Measurements from ENCODE around the gene TXLNG.
"Not testable (repeated sequence)": the region's sequence is repeated elsewhere in the genome, so short reads cannot be mapped to it uniquely, and the experiment has no call there.

Gene TXLNG

GRCh38 chrX:16786139-16786790, at the start of gene TXLNG:
TXLNG (plus strand) TSS chrX:16786466; CDS start chrX:16786488, 22 bp downstream.
- peak; percentile 100 for DNase-seq (ENCODE audit: low read depth)

DNA sequence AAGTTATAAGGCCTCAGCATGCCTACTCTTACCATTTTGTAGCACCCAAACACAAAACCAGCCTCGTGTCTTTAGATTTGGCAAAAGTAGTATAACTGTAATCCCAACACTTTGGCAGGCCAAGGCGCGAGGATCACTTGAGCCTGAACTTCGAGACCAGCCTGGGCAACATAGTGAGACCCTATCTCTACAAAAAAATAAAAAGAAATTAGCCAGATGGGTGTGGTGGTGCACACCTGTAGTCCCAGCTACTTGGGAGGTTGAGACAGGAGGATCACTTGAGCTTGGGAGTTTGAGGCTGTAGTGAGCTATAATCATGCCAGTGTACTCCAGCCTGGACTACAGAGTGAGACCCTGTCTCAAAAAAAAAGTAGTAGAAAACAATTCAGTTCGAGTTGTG, 49.2 kb upstream of the TXLNG start:
- no peak for DNase-seq (ENCODE audit: low read depth)

DNA sequence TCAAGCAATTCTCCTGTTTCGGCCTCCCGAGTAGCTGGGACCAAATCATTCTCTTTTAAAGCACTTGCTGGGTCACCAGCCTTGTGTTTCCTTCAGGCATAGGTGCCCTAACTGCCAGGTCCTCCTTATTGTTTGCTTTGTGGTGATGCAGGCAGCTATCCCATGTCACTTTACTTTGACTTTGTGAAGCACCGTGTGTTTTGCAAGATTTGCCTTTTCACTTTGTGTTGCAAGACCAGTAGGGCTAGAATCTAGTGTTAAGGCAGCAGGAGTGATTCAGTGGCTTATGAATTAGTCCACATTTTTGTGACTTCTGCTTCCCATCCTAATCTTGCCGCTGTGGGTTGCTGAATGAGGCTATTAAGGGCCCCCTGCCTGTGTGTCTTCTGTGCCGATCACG, 46.7 kb upstream of the TXLNG start:
- DNase-seq (ENCODE audit: low read depth), result peak; percentile 59

DNA sequence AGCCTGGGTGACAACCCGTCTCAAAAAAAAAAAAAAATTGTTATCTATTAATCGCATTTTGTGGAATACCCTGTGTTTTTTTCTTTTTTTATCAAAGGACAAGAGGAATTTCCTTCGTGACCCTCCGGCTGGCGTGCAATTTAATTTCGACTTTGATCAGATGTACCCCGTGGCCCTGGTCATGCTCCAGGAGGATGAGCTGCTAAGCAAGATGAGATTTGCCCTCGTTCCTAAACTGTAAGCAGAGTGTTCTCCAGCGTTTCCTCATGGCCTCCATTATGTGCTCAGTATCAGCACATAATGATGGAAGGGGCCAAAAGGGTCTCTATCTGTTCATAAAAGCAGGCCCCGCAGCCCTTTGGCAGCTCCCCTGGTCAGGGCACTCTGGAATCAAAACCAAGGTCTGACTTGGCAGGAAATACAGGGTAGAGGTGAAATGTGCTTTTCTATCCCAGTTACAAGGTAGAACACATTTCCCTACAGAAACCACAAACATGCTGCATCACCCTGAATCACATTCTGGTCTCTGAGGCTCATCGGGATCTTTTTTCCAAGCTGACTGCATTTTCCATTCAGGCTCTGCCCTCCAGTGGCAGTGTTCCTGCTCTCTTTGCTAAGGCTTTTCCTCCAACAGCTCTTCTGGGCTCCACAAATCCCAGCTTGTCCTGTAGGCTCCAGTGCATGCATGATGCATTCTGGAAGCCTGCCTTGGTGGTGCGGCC, 42.5 kb upstream of the TXLNG start:
- peak; percentile 86 for DNase-seq (ENCODE audit: low read depth)

DNA sequence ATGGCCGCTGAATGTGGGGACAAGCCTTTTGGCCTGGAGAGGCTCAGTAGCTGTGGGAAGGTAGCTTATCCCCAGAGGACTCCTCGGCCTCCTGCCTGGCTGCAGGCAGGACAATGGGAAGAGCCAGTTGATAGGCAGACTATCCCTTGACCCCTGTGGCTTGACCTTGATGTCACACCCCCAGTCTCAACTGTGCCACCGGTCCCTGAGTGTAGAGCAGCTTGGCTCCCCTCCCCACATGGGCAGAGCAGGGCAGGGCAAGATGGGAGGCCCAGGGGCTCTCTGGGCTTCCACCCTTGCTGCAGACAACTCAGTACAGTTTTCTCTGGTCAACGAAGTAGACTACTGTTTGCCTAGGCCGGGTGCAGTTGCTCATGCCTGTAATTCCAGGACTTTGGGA, 41.2 kb upstream of the TXLNG start:
- DNase-seq (ENCODE audit: low read depth), result no peak

DNA sequence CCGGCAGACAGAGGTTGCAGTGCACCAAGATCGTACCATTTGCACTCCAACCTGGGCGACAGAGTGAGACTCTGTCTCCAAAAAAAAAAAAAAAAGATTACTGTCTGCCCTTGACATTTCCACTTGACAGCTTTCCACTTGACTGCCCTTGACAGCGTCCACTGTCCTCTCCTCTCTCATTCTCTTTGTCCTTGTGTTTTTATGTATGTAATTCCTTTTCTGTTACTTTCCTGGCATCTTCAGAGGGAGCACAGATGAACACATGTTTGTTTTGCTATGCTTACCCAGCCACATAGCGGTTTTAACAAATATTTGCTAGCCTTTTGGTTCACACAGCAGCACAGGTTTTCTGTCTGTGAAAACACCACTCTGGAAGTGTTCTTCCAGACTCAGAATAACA, 40.6 kb upstream of the TXLNG start:
- no peak for DNase-seq (ENCODE audit: low read depth)

DNA sequence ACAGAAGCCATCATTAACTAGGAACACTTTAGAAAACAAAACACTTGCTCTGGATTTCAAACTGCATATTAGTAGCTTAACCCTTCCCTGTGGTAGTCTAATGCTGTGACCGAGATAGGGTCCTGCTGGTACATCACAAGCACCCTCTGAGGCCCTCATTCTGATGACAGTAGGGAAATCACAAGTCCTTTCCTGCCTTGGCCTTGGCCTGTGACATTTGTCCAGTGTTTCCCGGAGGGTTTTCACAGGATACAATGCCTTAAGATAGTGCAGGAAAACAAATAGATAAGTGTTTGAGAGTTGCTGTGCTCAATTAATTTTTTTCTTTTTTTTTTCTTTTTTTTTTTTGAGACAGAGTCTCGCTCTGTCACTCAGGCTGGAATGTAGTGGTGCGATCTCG, 37.8 kb upstream of the TXLNG start:
- no peak for DNase-seq (ENCODE audit: low read depth)

- DNase-seq (ENCODE audit: low read depth), result peak; percentile 35
Observed at GRCh38 chrX:16750136-16750535, 36.1 kb upstream of the TXLNG start.

GRCh38 chrX:16754019-16754418, 32.2 kb upstream of the TXLNG start:
- DNase-seq (ENCODE audit: low read depth), result peak; percentile 34

- DNase-seq (ENCODE audit: low read depth), result no peak
Observed at GRCh38 chrX:16756724-16757123, 29.5 kb upstream of the TXLNG start.

DNA sequence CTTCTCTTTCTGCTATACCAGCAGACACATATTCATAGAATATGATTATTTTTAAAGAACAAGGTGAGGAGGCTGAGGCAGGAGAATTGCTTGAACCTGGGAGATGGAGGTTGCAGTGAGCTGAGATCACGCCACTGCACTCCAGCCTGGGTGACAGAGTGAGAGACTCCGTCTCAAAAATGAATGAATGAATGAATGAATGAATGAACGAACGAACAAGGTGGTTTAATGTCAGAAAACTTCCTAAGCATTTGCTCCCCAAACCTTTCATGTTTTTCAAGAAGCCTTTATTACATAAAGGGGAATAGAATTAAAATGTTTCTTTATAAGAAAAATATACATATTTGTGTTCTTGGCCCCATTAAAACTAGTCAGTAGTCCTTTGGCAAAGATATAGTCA, 24.8 kb upstream of the TXLNG start:
- DNase-seq (ENCODE audit: low read depth), result not testable (repeated sequence)

GRCh38 chrX:16762579-16762978, 23.7 kb upstream of the TXLNG start:
- no peak for DNase-seq (ENCODE audit: low read depth)

GRCh38 chrX:16765594-16765993, 20.7 kb upstream of the TXLNG start:
- no peak for DNase-seq (ENCODE audit: low read depth)

DNA sequence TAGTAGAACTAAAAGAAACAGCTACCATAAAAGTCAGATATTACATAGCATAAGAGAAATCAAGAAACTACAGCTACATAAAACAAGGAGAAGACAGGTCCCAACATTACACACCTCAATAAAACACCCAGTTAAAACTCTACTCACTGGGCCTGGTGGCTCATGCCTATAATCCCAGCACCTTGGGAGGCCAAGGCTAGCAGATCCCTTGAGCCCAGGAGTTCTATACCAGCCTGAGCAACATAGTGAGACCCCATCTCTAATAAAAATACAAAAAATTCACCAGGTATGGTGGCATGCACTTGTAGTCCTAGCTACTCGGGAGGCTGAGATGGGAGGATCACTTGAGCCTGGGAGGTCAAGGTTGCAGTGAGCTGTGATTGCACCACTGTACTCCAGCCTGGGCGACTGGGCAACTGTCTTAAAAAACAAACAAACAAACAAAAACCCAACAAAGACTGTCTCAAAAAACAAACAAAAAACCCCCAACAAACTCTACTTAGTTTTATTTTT, 15.2 kb upstream of the TXLNG start:
- no peak for DNase-seq (ENCODE audit: low read depth)

DNA sequence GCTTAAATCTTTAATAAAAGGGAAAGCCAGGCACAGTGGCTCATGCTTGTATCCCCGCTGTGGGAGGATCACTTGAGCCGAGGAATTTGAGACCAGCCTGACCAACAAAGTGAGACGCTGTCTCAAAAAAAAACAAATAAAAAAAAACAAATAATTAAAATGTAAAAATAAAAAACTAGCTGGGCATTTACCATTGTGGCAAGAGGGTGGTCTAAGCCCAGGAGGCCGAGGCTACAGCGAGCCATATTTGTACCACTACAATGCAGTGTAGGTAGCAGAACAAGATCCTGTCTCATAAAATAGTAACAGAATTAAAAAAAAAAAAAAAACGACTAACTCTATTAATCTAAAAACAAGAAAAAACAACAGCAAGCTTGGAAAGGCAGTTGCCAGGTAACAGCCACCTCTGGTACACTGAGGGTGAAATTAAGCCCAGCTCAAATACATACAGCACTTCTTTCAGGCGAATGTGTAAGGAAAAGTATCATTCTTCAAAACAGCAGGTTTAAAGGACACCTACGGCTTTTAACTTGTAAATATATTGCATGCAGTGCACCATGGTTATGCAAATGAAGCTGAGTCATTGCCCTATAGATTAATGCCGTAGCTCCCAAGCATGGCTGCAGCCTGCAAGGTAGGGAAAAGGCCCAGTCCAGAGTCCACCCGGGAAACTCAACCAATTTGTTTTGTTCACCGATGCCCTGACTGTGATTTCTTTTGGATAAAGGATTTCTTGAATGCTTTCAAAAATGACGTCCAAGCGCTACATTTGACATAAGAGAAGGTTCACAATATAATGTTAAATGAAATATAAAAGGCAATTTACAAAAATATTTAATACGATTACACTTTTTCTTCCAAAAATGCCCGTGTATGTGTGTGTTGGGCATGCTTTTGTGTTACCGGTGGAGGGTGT, 14.5 kb upstream of the TXLNG start:
- peak; percentile 89 for DNase-seq (ENCODE audit: low read depth)

DNA sequence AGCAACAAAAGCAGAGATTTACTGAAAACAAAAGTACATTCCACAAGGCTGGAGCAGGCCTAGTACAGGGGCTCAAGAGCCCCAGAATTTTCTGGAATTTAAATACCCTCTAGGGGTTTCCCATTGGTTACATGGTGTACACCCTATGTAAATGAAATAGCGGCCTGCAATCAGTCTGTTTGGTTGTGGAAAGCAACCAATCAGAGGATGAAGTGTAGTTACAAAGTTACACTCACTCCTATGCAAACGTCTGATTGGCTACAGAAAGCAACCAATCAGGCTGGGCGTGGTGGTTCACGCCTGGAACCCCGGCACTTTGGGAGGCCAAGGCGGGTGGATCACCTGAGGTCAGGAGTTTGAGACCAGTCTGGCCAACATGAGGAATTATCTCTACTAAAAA, 13.8 kb upstream of the TXLNG start:
- DNase-seq (ENCODE audit: low read depth), result no peak

DNA sequence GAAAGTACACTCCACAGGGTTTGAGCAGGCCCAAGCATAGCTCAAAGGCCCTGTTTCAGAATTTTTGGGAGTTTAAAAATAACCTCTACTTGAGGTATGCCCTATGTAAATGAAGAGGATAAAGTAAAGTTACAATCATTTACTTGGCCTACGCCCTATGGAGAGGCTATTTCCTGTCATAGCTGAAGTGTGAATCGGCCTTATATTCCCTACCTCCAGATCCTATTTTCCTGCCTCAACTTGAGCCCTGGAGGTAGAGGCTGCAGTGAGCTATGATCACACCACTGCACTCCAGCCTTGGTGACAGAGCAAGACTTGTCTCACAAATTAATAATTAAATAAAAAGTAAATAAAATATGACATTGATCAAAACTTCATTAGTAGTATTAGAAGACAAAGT, 11.5 kb upstream of the TXLNG start:
- DNase-seq (ENCODE audit: low read depth), result no peak

DNA sequence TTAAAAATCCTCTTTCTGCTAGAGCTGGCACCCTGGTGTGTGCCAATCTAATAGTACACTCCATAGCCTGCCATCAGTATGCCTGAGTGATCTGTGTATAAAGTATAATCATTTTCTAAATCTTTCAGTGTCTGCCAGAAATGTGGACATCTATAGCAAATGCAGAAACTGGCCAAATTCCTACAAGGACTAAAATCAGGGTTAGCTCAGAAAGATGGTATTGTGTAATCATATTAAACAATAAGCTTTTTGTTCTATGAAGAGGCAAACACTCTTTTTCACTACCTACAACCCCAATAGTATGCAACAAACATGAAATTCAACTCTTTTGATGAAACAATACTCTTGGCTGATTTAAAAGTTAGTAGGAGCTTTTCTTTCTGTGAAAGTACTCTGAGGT, 7.7 kb upstream of the TXLNG start:
- DNase-seq (ENCODE audit: low read depth), result peak; percentile 10

- no peak for DNase-seq (ENCODE audit: low read depth)
Observed at GRCh38 chrX:16778993-16779392, 7.3 kb upstream of the TXLNG start.

DNA sequence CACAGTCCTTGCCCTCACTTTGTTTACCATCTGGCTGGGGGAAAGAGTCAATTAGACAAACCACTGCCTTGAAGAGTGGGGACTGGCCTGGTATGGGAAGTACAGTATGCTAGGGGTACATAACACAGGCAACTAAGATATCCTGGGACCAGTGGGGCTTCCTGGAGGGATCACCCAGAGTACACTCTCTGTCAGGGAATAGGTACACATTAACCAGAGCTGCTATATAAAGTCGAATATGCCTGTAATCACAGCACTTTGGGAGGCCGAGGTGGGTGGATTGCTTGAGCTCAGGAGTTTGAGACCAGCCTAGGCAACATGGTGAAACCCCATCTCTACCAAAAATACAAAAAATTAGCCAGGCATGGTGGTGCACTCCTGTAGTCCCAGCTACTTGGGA, 6.5 kb upstream of the TXLNG start:
- DNase-seq (ENCODE audit: low read depth), result not testable (repeated sequence)

- no peak for DNase-seq (ENCODE audit: low read depth)
Observed at GRCh38 chrX:16783452-16783851, 2.8 kb upstream of the TXLNG start.

GRCh38 chrX:16784440-16784839, 1.8 kb upstream of the TXLNG start:
- not testable (repeated sequence) for DNase-seq (ENCODE audit: low read depth)

Data from iris pigment epithelial cell (primary cell).